GM21423 (cell line): ENCODE results near the gene ELF3.
A peak's percentile ranks its signal among the peaks of the same experiment; 100 is the strongest.
"Not testable (repeated sequence)": the region's sequence is repeated elsewhere in the genome, so short reads cannot be mapped to it uniquely, and the experiment has no call there.

Experiments
- ATAC-seq: cut with Tn5 transposase; IDR thresholded peaks from one replicate; pipeline ENCODE4 v1.9.1; 2021; ENCODE audit warnings: mild to moderate bottlenecking, moderate library complexity; ENCODE audit not compliant: unreplicated experiment

The ELF3 gene

GRCh38 chr1:202010180-202011015, at the start of gene ELF3:
Gene ELF3 (plus strand): TSS chr1:202010587. CDS start chr1:202011137, 550 bp downstream.
- peak; percentile 74 for ATAC-seq

- ATAC-seq, result not testable (repeated sequence)
Observed at GRCh38 chr1:201962382-201962781, 48.0 kb upstream of the ELF3 start.

GRCh38 chr1:201964261-201964660, 46.1 kb upstream of the ELF3 start:
- no peak for ATAC-seq

- ATAC-seq, result no peak
Observed at GRCh38 chr1:201966171-201966570, 44.2 kb upstream of the ELF3 start.

GRCh38 chr1:201968202-201968925, 42.0 kb upstream of the ELF3 start:
- ATAC-seq, result no peak

GRCh38 chr1:201970334-201971159, 39.8 kb upstream of the ELF3 start:
- no peak for ATAC-seq

GRCh38 chr1:201982082-201982622, 28.2 kb upstream of the ELF3 start:
- peak; percentile 10 for ATAC-seq

- peak; percentile 66 for ATAC-seq
Observed at GRCh38 chr1:201982623-201983379, 27.6 kb upstream of the ELF3 start, which contains the start of gene RNPEP. Gene RNPEP (plus strand): TSS chr1:201982648. CDS start chr1:201982667, 19 bp downstream.

GRCh38 chr1:201983380-201983805, 27.0 kb upstream of the ELF3 start:
- no peak for ATAC-seq

GRCh38 chr1:201984446-201984845, 25.9 kb upstream of the ELF3 start:
- no peak for ATAC-seq

- no peak for ATAC-seq
Observed at GRCh38 chr1:201985355-201985754, 25.0 kb upstream of the ELF3 start.

GRCh38 chr1:201988601-201989000, 21.8 kb upstream of the ELF3 start:
- no peak for ATAC-seq

- no peak for ATAC-seq
Observed at GRCh38 chr1:201989354-201990128, 20.8 kb upstream of the ELF3 start.

- no peak for ATAC-seq
Observed at GRCh38 chr1:201990427-201990826, 20.0 kb upstream of the ELF3 start.

- no peak for ATAC-seq
Observed at GRCh38 chr1:201999625-202000238, 10.7 kb upstream of the ELF3 start.

GRCh38 chr1:202002507-202002906, 7.9 kb upstream of the ELF3 start:
- ATAC-seq, result no peak

GRCh38 chr1:202004711-202005110, 5.7 kb upstream of the ELF3 start:
- no peak for ATAC-seq

- no peak for ATAC-seq
Observed at GRCh38 chr1:202005958-202006357, 4.4 kb upstream of the ELF3 start.

GRCh38 chr1:202007304-202007703, 3.1 kb upstream of the ELF3 start:
- ATAC-seq, result no peak
